Lower leg skin (tissue), 3 donors: Measurements from ENCODE around the gene EPB41L2.

Experiments
- POLR2A ChIP-seq, 2 donors: fragments of 450-650 bp; IDR thresholded peaks; one replicate each; pipeline ENCODE4 v1.6.1; 2016 to 2017; ENCODE audit warnings: antibody characterized with exemption in 2 of 2, mild to moderate bottlenecking in 1 of 2, moderate library complexity in 1 of 2
- TF ChIP-seq, protein P1 (sequence below), 3 donors: fragments of 450-650 bp; IDR thresholded peaks; one replicate each; pipeline ENCODE4 v1.5.1; 2016; ENCODE audit warnings: antibody characterized with exemption in 3 of 3, mild to moderate bottlenecking in 3 of 3, moderate library complexity in 2 of 3

DNA sequence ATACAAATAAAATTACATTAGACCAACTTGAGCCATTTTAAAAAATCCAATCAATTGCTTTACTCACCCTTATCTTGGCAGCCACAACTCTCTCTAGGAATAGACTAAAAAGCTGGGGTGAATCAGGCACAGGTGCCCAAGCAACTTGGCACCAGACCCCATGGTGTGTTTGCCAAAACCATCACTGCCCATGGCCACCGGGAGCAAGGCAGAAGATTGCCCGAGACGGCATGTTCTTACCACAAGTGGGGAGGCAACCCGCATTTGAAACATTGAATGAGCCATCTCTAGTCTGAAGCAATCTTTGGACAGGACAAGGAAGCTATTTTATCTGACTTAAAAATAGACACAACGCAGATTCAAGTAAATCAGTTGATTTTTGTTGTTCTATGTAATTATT lies 166.8 kb downstream of the EPB41L2 start:
- TF ChIP-seq, protein P1, sequence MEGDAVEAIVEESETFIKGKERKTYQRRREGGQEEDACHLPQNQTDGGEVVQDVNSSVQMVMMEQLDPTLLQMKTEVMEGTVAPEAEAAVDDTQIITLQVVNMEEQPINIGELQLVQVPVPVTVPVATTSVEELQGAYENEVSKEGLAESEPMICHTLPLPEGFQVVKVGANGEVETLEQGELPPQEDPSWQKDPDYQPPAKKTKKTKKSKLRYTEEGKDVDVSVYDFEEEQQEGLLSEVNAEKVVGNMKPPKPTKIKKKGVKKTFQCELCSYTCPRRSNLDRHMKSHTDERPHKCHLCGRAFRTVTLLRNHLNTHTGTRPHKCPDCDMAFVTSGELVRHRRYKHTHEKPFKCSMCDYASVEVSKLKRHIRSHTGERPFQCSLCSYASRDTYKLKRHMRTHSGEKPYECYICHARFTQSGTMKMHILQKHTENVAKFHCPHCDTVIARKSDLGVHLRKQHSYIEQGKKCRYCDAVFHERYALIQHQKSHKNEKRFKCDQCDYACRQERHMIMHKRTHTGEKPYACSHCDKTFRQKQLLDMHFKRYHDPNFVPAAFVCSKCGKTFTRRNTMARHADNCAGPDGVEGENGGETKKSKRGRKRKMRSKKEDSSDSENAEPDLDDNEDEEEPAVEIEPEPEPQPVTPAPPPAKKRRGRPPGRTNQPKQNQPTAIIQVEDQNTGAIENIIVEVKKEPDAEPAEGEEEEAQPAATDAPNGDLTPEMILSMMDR (IDR thresholded peaks at IDR 0.05): no peak
- no peak for TF ChIP-seq POLR2A (IDR thresholded peaks at IDR 0.05)
